Measurements from ENCODE around the gene HES2.
"Not testable (repeated sequence)": the region's sequence is repeated elsewhere in the genome, so short reads cannot be mapped to it uniquely, and the experiment has no call there.

Gene HES2

DNA sequence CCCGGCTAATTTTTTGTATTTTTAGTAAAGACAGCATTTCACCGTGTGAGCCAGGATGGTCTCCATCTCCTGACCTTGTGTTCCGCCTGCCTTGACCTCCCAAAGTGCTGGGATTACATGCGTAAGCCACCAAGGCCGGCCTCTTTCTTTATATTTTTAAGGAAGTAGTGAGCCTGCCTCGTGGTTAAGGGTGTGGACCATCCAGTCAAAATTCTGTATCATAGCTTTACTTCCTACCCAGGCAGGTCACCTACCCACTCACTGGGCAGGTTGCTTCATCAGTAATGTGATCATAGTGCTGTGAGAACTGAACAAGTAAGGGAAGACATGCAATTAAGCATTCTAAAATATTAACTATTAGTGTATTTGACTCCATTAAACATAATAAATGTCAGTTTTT, 18.0 kb downstream of the HES2 start:
- DNase-seq (ENCODE audit: low read depth), result no peak
- no peak overlapping the region for H3K4me3 ChIP-seq (ENCODE audit: low read depth, low read length)
- TF ChIP-seq, protein P1, sequence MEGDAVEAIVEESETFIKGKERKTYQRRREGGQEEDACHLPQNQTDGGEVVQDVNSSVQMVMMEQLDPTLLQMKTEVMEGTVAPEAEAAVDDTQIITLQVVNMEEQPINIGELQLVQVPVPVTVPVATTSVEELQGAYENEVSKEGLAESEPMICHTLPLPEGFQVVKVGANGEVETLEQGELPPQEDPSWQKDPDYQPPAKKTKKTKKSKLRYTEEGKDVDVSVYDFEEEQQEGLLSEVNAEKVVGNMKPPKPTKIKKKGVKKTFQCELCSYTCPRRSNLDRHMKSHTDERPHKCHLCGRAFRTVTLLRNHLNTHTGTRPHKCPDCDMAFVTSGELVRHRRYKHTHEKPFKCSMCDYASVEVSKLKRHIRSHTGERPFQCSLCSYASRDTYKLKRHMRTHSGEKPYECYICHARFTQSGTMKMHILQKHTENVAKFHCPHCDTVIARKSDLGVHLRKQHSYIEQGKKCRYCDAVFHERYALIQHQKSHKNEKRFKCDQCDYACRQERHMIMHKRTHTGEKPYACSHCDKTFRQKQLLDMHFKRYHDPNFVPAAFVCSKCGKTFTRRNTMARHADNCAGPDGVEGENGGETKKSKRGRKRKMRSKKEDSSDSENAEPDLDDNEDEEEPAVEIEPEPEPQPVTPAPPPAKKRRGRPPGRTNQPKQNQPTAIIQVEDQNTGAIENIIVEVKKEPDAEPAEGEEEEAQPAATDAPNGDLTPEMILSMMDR (conservative IDR thresholded peaks at IDR 0.05; ENCODE audit: low read depth, low read length), result no peak

DNA sequence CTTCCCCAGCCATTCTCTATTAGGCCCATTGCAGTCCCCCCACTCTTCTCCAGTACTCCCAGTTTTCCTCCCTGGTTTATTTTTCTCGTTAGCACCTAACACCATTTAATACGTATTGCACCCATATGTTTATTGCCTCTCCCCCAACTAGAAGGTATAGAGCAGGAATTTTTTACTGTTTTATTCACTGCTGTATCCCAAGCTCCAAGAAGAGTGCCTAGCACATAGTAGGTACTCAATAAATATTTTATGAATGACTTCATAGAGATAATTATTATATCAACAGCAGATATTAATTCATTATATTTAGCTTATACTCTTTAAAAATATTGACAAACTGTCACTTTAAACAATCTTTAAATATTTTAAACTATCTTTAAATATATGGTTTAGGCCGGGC, 20.4 kb downstream of the HES2 start:
- TF ChIP-seq, protein P1 (conservative IDR thresholded peaks at IDR 0.05; ENCODE audit: low read depth, low read length), result no peak
- H3K4me3 ChIP-seq (ENCODE audit: low read depth, low read length), result no peak overlapping the region
- no peak for DNase-seq (ENCODE audit: low read depth)

DNA sequence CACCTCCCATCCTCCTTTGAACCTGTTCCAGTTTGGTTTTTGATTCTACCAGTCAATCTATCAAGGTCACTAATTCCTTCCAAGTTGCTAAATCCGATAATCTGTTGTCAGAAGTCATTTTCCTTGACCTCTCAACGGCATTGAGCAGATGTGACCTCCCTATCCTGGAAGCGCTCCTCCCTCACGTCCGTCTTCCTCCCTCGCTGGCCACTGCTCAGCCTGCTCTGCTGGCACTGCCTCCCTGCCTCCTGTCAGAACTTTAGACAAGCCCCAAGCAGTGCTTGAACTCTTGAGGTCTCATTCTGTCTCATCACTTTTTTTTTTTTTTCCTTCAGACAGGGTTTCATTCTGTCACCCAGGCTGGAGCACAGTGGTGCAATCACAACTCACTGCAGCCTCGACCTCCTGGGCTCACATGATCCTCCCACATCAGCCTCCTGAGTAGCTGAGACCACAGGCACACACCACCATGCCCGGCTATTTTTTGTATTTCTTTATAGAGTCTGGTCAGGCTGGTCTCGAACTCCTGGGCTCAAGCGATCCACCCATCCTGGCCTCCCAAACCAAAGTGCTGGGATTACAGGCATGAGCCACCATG, 21.8 kb downstream of the HES2 start:
- DNase-seq (ENCODE audit: low read depth), result no peak
- no peak overlapping the region for H3K4me3 ChIP-seq (ENCODE audit: low read depth, low read length)
- TF ChIP-seq, protein P1 (conservative IDR thresholded peaks at IDR 0.05; ENCODE audit: low read depth, low read length), result no peak

DNA sequence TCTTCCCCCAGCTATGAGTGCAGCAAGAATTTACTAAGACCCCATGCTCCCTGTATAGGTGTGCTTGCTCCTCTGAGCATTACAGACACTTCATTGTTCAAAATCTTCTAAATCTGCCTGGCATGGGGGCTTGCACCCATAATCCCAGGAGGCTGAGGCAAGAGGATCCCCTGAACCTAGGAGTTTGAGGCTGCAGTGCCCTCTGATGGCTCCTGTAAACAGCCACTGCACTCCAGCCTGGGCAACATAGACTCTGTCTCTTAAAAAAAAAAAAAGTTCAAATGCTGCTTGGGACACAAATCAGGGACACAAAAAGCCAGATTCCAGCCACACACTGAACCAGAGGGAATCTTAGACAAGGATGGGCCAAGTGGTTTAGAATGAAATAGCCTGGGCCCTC, 22.7 kb downstream of the HES2 start:
- no peak for DNase-seq (ENCODE audit: low read depth)
- TF ChIP-seq, protein P1 (conservative IDR thresholded peaks at IDR 0.05; ENCODE audit: low read depth, low read length), result peak; percentile 34
- H3K4me3 ChIP-seq (ENCODE audit: low read depth, low read length), result no peak overlapping the region

DNA sequence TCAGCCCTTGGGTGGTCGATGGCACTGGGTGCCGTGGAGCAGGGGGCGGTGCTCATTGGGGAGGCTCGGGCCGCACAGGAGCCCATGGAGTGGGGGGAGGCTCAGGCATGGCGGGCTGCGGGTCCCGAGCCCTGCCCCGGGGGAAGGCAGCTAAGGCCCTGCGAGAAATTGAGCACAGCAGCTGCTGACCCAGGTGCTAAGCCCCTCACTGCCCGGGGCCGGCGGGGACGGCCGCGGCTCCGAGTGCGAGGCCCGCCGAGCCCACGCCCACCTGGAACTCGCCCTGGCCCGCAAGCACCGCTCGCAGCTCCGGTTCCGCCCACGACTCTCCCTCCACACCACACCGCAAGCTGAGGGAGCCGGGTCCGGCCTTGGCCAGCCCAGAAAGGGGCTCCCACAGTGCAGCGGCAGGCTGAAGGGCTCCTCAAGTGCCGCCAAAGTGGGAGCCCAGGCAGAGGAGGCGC, 23.9 kb downstream of the HES2 start:
- DNase-seq (ENCODE audit: low read depth); H3K4me3 ChIP-seq (ENCODE audit: low read depth, low read length): not testable (repeated sequence)

DNA sequence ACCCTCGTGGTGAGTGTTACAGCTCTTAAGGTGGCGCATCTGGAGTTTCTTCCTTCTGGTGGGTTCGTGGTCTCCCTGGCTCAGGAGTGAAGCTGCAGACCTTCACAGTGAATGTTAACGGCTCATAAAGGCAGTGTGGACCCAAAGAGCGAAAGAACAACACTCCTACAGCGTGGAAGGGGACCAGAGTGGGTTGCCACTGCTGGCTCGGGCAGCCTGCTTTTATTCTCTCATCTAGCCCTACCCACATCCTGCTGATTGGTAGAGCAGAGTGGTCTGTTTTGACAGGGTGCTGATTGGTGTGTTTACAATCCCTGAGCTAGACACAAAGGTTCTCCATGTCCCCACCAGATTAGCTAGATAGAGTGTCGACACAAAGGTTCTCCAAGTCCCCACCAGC, 24.6 kb downstream of the HES2 start:
- DNase-seq (ENCODE audit: low read depth); H3K4me3 ChIP-seq (ENCODE audit: low read depth, low read length): not testable (repeated sequence)

DNA sequence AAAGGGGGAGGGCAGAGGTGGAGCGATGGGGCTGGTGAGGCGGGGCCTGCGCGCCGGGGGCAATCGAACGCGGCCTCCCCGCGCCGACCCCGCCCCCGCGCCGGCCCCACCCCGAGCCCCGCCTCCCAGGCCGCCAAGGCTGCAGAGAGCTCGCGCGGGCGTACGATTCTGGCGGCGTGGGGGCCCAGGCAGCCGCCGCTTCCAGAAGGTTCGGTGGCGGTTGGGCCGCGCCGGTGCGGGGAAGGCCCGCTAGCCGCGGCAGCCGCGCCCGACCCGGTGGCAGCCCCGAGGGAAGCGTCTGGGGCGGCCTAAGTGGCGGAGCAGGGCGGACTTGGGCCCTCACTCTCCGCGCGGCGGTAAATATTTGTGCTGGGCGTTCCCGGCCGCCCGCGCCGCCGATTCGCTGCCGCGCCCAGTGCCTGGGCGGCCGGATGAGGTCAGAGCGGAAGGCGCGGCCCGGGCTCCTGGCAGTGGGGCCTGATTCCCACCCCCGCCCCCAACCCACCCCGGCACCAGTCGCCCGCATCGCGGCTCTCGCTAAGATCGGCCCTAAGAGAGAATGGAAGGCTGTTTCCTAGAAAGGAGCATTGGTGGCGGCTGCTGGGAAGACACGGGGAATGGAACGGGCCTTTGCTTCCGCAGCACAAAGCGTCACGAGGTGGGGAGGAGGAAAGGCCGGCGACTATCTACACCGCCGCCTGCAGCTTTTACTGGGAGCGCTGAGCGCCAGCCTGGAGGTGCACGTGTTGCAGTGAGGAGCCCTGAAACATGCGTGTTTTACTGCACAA, 26.1 kb downstream of the HES2 start, which contains the start of gene ACOT7:
Gene ACOT7 (minus strand): TSS at position 368 of the 788 bp plus-strand sequence. CDS start 368 bp downstream, outside the sequence.
- TF ChIP-seq, protein P1 (conservative IDR thresholded peaks at IDR 0.05; ENCODE audit: low read depth, low read length), result peak; percentile 57
- peak; percentile 89 for DNase-seq (ENCODE audit: low read depth)
- peak within 1 kb of the TSS; percentile 75 for H3K4me3 ChIP-seq (ENCODE audit: low read depth, low read length)

Data from choroid plexus epithelial cell (primary cell).